GM12878 (cell line): Measurements from ENCODE around the gene SNX8. TPM values are rescaled to one million over a fixed set of nuclear protein-coding genes. Genes with fewer than 3 reads are reported as not detected.

Experiments
- ASH2L ChIP-seq: fragments of 300-600, 200-600 bp; sonication (generic); IDR thresholded peaks from 2 replicates; pipeline ENCODE4 v1.6.1; 2017; ENCODE audit warnings: low read depth, mild to moderate bottlenecking, borderline replicate concordance
- ATF3 ChIP-seq: IDR thresholded peaks from 2 replicates; pipeline ENCODE4 v1.6.1; 2011; ENCODE audit warnings: low read depth, mild to moderate bottlenecking, low read length, moderate library complexity, borderline replicate concordance; ENCODE audit errors: extremely low read depth
- ATF7 ChIP-seq: fragments of 450-650 bp; IDR thresholded peaks from 2 replicates; pipeline ENCODE4 v1.6.1; 2016; ENCODE audit warnings: low read depth, mild to moderate bottlenecking
- BRCA1 ChIP-seq: IDR thresholded peaks from 2 replicates; pipeline ENCODE4 v1.6.1; 2011; ENCODE audit warnings: low read depth, low read length, improper control_type of control experiment
- E2F8 ChIP-seq: fragments of 450-650 bp; IDR thresholded peaks from 2 replicates; pipeline ENCODE4 v1.6.1; 2018; ENCODE audit warnings: mild to moderate bottlenecking, low read depth, moderate library complexity; ENCODE audit not compliant: partially characterized antibody
- EGR1 ChIP-seq, 2 experiments: IDR thresholded peaks; 1 replicate in 1 of 2; 2 replicates in 1 of 2; pipeline ENCODE4 v1.6.1; 2011 to 2012; ENCODE audit warnings: low read depth in 2 of 2, low read length in 2 of 2, borderline replicate concordance in 1 of 2, mild to moderate bottlenecking in 1 of 2, moderate library complexity in 1 of 2
- ESRRA ChIP-seq: IDR thresholded peaks from 2 replicates; pipeline ENCODE4 v1.6.1; 2012; ENCODE audit warnings: mild to moderate bottlenecking, low read length, improper control_type of control experiment
- FOS ChIP-seq: IDR thresholded peaks from 3 replicates; pipeline ENCODE4 v1.6.1; 2011; ENCODE audit warnings: borderline replicate concordance; ENCODE audit not compliant: insufficient read length; ENCODE audit errors: extremely low read depth
- GABPA ChIP-seq: IDR thresholded peaks from 2 replicates; pipeline ENCODE4 v1.6.1; 2014; ENCODE audit warnings: antibody characterized with exemption, low read depth, mild to moderate bottlenecking, inconsistent platforms
- HCFC1 ChIP-seq: fragments of 150-350 bp; IDR thresholded peaks from 2 replicates; pipeline ENCODE4 v1.6.1; 2014; ENCODE audit warnings: low read length
- IRF4 ChIP-seq: IDR thresholded peaks from 2 replicates; pipeline ENCODE4 v1.6.1; 2011; ENCODE audit warnings: low read depth, low read length
- KAT2A ChIP-seq: conservative IDR thresholded peaks from 2 replicates; pipeline ENCODE4 v1.6.1; 2011; ENCODE audit warnings: low read depth, low read length; ENCODE audit not compliant: control insufficient read depth
- KLF5 ChIP-seq: fragments of 450-650 bp; IDR thresholded peaks from 2 replicates; pipeline ENCODE4 v1.6.1; 2014; ENCODE audit warnings: mild to moderate bottlenecking; ENCODE audit not compliant: partially characterized antibody
- MLLT1 ChIP-seq: fragments of 450-650 bp; IDR thresholded peaks from 2 replicates; pipeline ENCODE4 v1.6.1; 2016; ENCODE audit warnings: mild to moderate bottlenecking
- MXI1 ChIP-seq: fragments of 150-350 bp; IDR thresholded peaks from 2 replicates; pipeline ENCODE4 v1.6.1; 2011; ENCODE audit warnings: low read depth, mild to moderate bottlenecking, inconsistent platforms, low read length, improper control_type of control experiment
- NBN ChIP-seq: fragments of 450-650 bp; IDR thresholded peaks from 2 replicates; pipeline ENCODE4 v1.6.1; 2016
- NFYA ChIP-seq: IDR thresholded peaks from 2 replicates; pipeline ENCODE4 v1.6.1; 2011; ENCODE audit warnings: low read depth, mild to moderate bottlenecking, low read length, improper control_type of control experiment, borderline replicate concordance
- NFYB ChIP-seq: IDR thresholded peaks from 2 replicates; pipeline ENCODE4 v1.6.1; 2011; ENCODE audit warnings: low read depth, mild to moderate bottlenecking, low read length, improper control_type of control experiment, moderate library complexity; ENCODE audit not compliant: insufficient read depth
- NRF1 ChIP-seq: conservative IDR thresholded peaks from 2 replicates; pipeline ENCODE4 v1.6.1; 2011; ENCODE audit warnings: mild to moderate bottlenecking, low read depth, low read length, improper control_type of control experiment
- POLR2AphosphoS5 ChIP-seq: IDR thresholded peaks from 2 replicates; pipeline ENCODE4 v1.6.1; 2011; ENCODE audit warnings: mild to moderate bottlenecking, low read length, inconsistent platforms
- RAD21 ChIP-seq: IDR thresholded peaks from 2 replicates; pipeline ENCODE4 v1.6.1; 2011; ENCODE audit warnings: mild to moderate bottlenecking, low read depth, low read length, moderate library complexity; ENCODE audit not compliant: insufficient read depth
- RCOR1 ChIP-seq: conservative IDR thresholded peaks from 2 replicates; pipeline ENCODE4 v1.6.1; 2012; ENCODE audit warnings: low read depth, low read length, improper control_type of control experiment
- SMC3 ChIP-seq: IDR thresholded peaks from 2 replicates; pipeline ENCODE4 v1.6.1; 2011; ENCODE audit warnings: low read length, improper control_type of control experiment, borderline replicate concordance
- polyA plus RNA-seq, 11 experiments: library from polyadenylated mRNA; depleted of rRNA in 4 of 11; unstranded in 6 of 11; stranded (reverse) in 5 of 11; fragments of >200 nt; fragmentation: Nextera tagmentation in 4 of 11; fragmentation: Illumina TruSeq in 1 of 11; extraction: Ambion mirVana in 4 of 11; extraction: Trizol in 1 of 11; gene quantifications; 1 replicate in 1 of 11; 2 replicates in 10 of 11; pipeline versions ENCODE4 v1.2.1 to v1.2.3, GENCODE V29; 2011 to 2016; ENCODE audit warnings: inconsistent platforms in 2 of 11, missing spikeins in 2 of 11, low read depth in 1 of 11
- total RNA-seq, 4 experiments: library from RNA; depleted of rRNA in 3 of 4; stranded (reverse); fragments of >200 nt in 3 of 4; fragmentation: Illumina TruSeq in 1 of 4; extraction: Trizol in 1 of 4; gene quantifications; 2 replicates each; pipeline versions ENCODE4 v1.2.1 to v1.2.3, GENCODE V29; 2013 to 2021
- TF ChIP-seq, protein P1 (sequence below): fragments of 450-650 bp; conservative IDR thresholded peaks from 2 replicates; pipeline ENCODE4 v1.6.1; 2017; ENCODE audit warnings: mild to moderate bottlenecking, moderate library complexity

SNX8 gene
- total and polyA plus RNA-seq, 10 of the 15 experiments (the other 5 are each of a cell fraction or from before 2014, with no cell fraction given): 6.4 to 210 (median 97.6) TPM

DNA sequence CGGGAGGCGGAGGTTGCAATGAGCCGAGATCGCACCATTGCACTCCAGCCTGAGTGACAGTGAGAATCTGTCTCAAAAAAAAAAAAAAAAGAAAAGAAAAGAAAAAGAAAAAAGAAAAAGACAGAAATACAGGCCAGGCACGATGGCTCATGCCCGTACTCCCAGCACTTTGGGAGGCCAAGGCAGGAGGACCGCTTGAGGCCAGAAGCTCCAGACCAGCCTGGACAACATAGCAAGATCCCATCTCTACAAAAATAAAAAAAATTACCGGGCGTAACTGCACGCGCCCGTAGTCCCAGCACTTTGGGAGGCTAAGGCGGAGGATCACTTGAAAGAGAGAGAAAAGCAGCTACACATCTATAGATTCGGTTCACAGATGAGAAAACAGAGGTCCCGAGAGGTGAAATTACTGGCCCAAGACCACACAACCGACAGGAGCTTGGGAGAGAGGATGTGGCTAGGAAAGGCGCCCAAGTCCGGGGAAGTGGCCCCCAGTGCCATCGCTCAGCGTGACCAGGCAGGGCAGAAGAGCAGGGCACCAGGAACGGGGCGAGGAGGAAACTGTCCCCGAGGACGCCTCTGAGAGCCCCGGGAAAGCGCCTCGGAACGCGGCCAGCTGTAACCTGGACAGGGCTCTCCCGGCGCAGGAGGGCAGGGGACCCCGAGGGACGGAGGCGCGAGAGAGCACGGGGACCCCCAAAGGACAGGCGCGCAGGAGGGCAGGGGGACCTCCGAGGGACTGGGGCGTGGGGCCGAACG lies 612 bp downstream of the SNX8 start (continued):
- TF ChIP-seq ATF3 (no peak), KAT2A (no peak), E2F8 (no peak), BRCA1 (no peak), MLLT1 (peak; percentile 10; the same call in 1 of the 2 replicates), RAD21 (no peak), IRF4 (no peak), RCOR1 (no peak), EGR1 (IDR thresholded peaks at IDR 0.05; ENCODE audit: borderline replicate concordance in 1 of 2, low read depth in 2 of 2, low read length in 2 of 2) (no peak), NBN (0 out of 2 replicates have a peak, but pooled peaks have one; percentile 13), FOS (no peak), GABPA (no peak), ESRRA (no peak), ATF7 (no peak), MXI1 (no peak), ASH2L (no peak), NFYB (no peak), SMC3 (no peak), POLR2AphosphoS5 (0 out of 2 replicates have a peak, but pooled peaks have one; percentile 3), NFYA (no peak), NRF1 (no peak), KLF5 (no peak), HCFC1 (no peak)
- TF ChIP-seq, protein P1, sequence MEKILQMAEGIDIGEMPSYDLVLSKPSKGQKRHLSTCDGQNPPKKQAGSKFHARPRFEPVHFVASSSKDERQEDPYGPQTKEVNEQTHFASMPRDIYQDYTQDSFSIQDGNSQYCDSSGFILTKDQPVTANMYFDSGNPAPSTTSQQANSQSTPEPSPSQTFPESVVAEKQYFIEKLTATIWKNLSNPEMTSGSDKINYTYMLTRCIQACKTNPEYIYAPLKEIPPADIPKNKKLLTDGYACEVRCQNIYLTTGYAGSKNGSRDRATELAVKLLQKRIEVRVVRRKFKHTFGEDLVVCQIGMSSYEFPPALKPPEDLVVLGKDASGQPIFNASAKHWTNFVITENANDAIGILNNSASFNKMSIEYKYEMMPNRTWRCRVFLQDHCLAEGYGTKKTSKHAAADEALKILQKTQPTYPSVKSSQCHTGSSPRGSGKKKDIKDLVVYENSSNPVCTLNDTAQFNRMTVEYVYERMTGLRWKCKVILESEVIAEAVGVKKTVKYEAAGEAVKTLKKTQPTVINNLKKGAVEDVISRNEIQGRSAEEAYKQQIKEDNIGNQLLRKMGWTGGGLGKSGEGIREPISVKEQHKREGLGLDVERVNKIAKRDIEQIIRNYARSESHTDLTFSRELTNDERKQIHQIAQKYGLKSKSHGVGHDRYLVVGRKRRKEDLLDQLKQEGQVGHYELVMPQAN: 0 out of 2 replicates have a peak, but pooled peaks have one; percentile 42
